Measurements from ENCODE around the gene NSMCE1. TPM values are rescaled to one million over a fixed set of nuclear protein-coding genes. Genes with fewer than 3 reads are reported as not detected.
"Not testable (repeated sequence)": the region's sequence is repeated elsewhere in the genome, so short reads cannot be mapped to it uniquely, and the experiment has no call there.

Gene NSMCE1
- total and polyA plus RNA-seq, 2 donors (not counting 1 experiment from before 2014, with no cell fraction given), result 29.0 to 61.9 TPM

DNA sequence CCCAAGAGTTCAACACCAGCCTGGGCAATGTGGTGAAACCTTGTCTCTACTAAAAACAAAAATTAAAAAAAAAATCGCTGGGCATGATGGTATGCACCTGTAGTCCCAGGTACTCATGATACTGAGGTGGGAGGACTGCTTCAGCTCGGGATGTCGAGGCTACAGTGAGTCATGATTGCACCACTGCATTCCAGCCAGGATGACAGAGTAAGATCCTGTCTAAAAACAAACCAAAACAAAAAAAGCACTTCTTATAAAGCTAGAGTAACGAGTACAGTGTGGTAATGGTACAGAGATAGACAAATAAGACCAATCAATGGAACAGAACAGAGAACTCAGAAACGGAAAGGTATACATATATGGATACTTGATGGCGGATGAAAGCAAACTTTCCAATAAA is 4.4 kb downstream of the NSMCE1 start:
- Mint-ChIP-seq H3K27ac (no peak overlapping the region), H3K27me3 (no peaks in the 10 kb centered on the region), H3K4me3 (no peak overlapping the region), H3K4me1 (peaks cover 60% of the 10 kb centered on the region), H3K9me3 (ENCODE audit: insufficient read depth) (no peaks in the 10 kb centered on the region)
- Histone ChIP-seq H3K9ac (ENCODE audit: low read length) (no peak overlapping the region), H3K4me2 (replicated peaks; ENCODE audit: low read depth, low read length, poor library complexity, severe bottlenecking) (no peak overlapping the region), H3K9me3 (ENCODE audit: control extremely low read depth in 1 of 3, control insufficient read depth in 2 of 3, insufficient read depth in 1 of 3, low read length in 2 of 3) (no peaks in the 10 kb centered on the region), H3K79me2 (ENCODE audit: control insufficient read depth, insufficient read depth, low read length) (peaks cover 63% of the 10 kb centered on the region), H3K36me3 (replicated peaks in 1 of 2; ENCODE audit: control extremely low read depth in 1 of 2, control insufficient read depth in 1 of 2, extremely low read depth in 1 of 2, insufficient read depth in 2 of 2, low read length in 1 of 2) (peaks cover 0 to 4% of the 10 kb centered on the region in 2 experiments), H3K4me1 (ENCODE audit: control insufficient read depth in 2 of 2, insufficient read depth in 2 of 2, low read length in 2 of 2) (peaks cover 24 to 26% of the 10 kb centered on the region in 2 donors), H3K27me3 (replicated peaks in 1 of 4; ENCODE audit: control extremely low read depth in 1 of 4, control insufficient read depth in 3 of 4, insufficient read depth in 4 of 4, low read length in 3 of 4) (no peaks in the 10 kb centered on the region), H3K4me3 (ENCODE audit: control extremely low read depth in 1 of 5, extremely low read depth in 1 of 5, insufficient read depth in 1 of 5, low read depth in 2 of 5, low read length in 4 of 5) (no peak overlapping the region), H3K27ac (ENCODE audit: low read length in 2 of 2) (no peak overlapping the region), H2AFZ (ENCODE audit: insufficient read depth, low read depth, low read length, poor library complexity, severe bottlenecking) (no peak overlapping the region), H4K20me1 (ENCODE audit: control insufficient read depth, insufficient read depth, low read length, poor library complexity, severe bottlenecking) (no peaks in the 10 kb centered on the region)
- 100% methylated on average over 2 of the region's 6 CpGs for WGBS (ENCODE audit: insufficient coverage)
- ChIA-PET CTCF (interaction anchor here (1.3 kb wide), 2 partner anchors 29 to 85 kb away, joined by 3 to 4 read pairs; no protein-coding TSS in a partner anchor), POLR2A (interaction anchor here (0.8 kb wide), 1 partner anchor 10 kb away, joined by 8 read pairs; no protein-coding TSS in a partner anchor)
- ATAC-seq (ENCODE audit: low read depth) (no peak), DNase-seq (no peak)
- TF ChIP-seq EZH2 (IDR thresholded peaks at IDR 0.05; ENCODE audit: borderline replicate concordance, insufficient read depth, low read depth, low read length, poor library complexity, severe bottlenecking), result no peak
- TF ChIP-seq, protein P1, sequence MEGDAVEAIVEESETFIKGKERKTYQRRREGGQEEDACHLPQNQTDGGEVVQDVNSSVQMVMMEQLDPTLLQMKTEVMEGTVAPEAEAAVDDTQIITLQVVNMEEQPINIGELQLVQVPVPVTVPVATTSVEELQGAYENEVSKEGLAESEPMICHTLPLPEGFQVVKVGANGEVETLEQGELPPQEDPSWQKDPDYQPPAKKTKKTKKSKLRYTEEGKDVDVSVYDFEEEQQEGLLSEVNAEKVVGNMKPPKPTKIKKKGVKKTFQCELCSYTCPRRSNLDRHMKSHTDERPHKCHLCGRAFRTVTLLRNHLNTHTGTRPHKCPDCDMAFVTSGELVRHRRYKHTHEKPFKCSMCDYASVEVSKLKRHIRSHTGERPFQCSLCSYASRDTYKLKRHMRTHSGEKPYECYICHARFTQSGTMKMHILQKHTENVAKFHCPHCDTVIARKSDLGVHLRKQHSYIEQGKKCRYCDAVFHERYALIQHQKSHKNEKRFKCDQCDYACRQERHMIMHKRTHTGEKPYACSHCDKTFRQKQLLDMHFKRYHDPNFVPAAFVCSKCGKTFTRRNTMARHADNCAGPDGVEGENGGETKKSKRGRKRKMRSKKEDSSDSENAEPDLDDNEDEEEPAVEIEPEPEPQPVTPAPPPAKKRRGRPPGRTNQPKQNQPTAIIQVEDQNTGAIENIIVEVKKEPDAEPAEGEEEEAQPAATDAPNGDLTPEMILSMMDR (IDR thresholded peaks at IDR 0.05), result no peak
- intact Hi-C loops (cut with micrococcal nuclease), result no loop called here

DNA sequence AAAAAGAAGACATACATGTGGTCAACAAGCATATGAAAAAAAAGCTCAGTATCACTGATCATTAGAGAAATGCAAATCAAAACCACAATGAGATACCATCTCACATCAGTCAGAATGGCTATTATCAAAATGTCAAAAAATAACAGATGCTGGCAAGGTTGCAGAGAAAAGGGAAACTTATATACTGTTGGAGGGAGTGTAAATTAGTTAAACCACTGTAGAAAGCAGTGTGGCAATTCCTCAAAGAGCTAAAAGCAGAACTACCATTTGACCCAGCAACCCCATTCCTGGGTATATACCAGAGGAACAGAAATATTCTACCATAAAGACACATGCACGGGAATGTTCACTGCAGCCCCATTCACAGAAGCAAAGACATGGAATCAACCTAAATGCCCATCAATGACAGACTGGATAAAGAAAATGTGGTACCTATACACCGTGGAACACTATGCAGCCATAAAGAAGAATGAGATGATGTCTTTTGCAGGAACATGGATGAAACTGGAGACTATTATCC is 5.6 kb downstream of the NSMCE1 start:
- Mint-ChIP-seq H3K4me1 (peaks cover 58% of the 10 kb centered on the region), H3K4me3 (peak overlapping the region; percentile 5), H3K27ac (peak overlapping the region; percentile 65)
- H3K4me2 ChIP-seq (replicated peaks; ENCODE audit: low read depth, low read length, poor library complexity, severe bottlenecking); H2AFZ ChIP-seq (ENCODE audit: insufficient read depth, low read depth, low read length, poor library complexity, severe bottlenecking); H4K20me1 ChIP-seq (ENCODE audit: control insufficient read depth, insufficient read depth, low read length, poor library complexity, severe bottlenecking); POLR2A ChIA-PET; intact Hi-C loops (cut with micrococcal nuclease); H3K9me3 ChIP-seq (ENCODE audit: control extremely low read depth in 1 of 3, control insufficient read depth in 2 of 3, insufficient read depth in 1 of 3, low read length in 2 of 3); H3K27me3 Mint-ChIP-seq; DNase-seq; H3K9ac ChIP-seq (ENCODE audit: low read length); H3K27ac ChIP-seq (ENCODE audit: low read length in 2 of 2); H3K4me3 ChIP-seq (ENCODE audit: control extremely low read depth in 1 of 5, extremely low read depth in 1 of 5, insufficient read depth in 1 of 5, low read depth in 2 of 5, low read length in 4 of 5); H3K36me3 ChIP-seq (replicated peaks in 1 of 2; ENCODE audit: control extremely low read depth in 1 of 2, control insufficient read depth in 1 of 2, extremely low read depth in 1 of 2, insufficient read depth in 2 of 2, low read length in 1 of 2); H3K27me3 ChIP-seq (replicated peaks in 1 of 4; ENCODE audit: control extremely low read depth in 1 of 4, control insufficient read depth in 3 of 4, insufficient read depth in 4 of 4, low read length in 3 of 4); ATAC-seq (ENCODE audit: low read depth); H3K9me3 Mint-ChIP-seq (ENCODE audit: insufficient read depth): not testable (repeated sequence)
- CTCF ChIA-PET, result interaction anchor here (0.8 to 2.4 kb wide), 4 partner anchors 9 to 84 kb away, joined by 3 to 9 read pairs (median 3); no protein-coding TSS in a partner anchor
- H3K79me2 ChIP-seq (ENCODE audit: control insufficient read depth, insufficient read depth, low read length), result peaks cover 63% of the 10 kb centered on the region
- peaks cover 17 to 21% of the 10 kb centered on the region in 2 donors for H3K4me1 ChIP-seq (ENCODE audit: control insufficient read depth in 2 of 2, insufficient read depth in 2 of 2, low read length in 2 of 2)
- WGBS (ENCODE audit: insufficient coverage), result no CpG with 5 or more reads among the region's 2 CpGs

Data from B cell (primary cell).